Measurements from ENCODE around the gene HS1BP3.

The HS1BP3 gene

GRCh38 chr2:20629181-20629580, 21.7 kb downstream of the HS1BP3 start:
- no peak overlapping the region for H3K27ac ChIP-seq
- no peak for TF ChIP-seq CTCF (conservative IDR thresholded peaks at IDR 0.05; ENCODE audit: low read depth, low read length)
- H4K20me1 ChIP-seq (ENCODE audit: insufficient read depth): no peaks in the 10 kb centered on the region
- H3K9ac ChIP-seq: no peak overlapping the region
- H2AFZ ChIP-seq (ENCODE audit: low read depth): no peak overlapping the region
- H3K4me3 ChIP-seq (IDR thresholded peaks at IDR 0.05; ENCODE audit: insufficient read depth, low read depth, low read length): no peak overlapping the region
- no peaks in the 10 kb centered on the region for H3K36me3 ChIP-seq (ENCODE audit: insufficient read depth)
- H3K4me1 ChIP-seq (ENCODE audit: low read depth, poor library complexity, severe bottlenecking): no peaks in the 10 kb centered on the region
- no peaks in the 10 kb centered on the region for H3K79me2 ChIP-seq (ENCODE audit: insufficient read depth, low read depth)
- H3K4me2 ChIP-seq: no peak overlapping the region
- no peaks in the 10 kb centered on the region for H3K27me3 ChIP-seq (ENCODE audit: insufficient read depth, low read depth)

GRCh38 chr2:20627712-20628380, 23.1 kb downstream of the HS1BP3 start:
- Histone ChIP-seq H2AFZ (ENCODE audit: low read depth) (no peak overlapping the region), H3K36me3 (ENCODE audit: insufficient read depth) (no peaks in the 10 kb centered on the region), H3K27ac (no peak overlapping the region), H3K27me3 (ENCODE audit: insufficient read depth, low read depth) (no peaks in the 10 kb centered on the region), H3K4me3 (IDR thresholded peaks at IDR 0.05; ENCODE audit: insufficient read depth, low read depth, low read length) (no peak overlapping the region), H3K9ac (no peak overlapping the region), H3K79me2 (ENCODE audit: insufficient read depth, low read depth) (no peaks in the 10 kb centered on the region), H3K4me2 (no peak overlapping the region), H4K20me1 (ENCODE audit: insufficient read depth) (no peaks in the 10 kb centered on the region), H3K4me1 (ENCODE audit: low read depth, poor library complexity, severe bottlenecking) (no peaks in the 10 kb centered on the region)
- TF ChIP-seq CTCF (conservative IDR thresholded peaks at IDR 0.05; ENCODE audit: low read depth, low read length): no peak

GRCh38 chr2:20626698-20627513, 24.0 kb downstream of the HS1BP3 start:
- Histone ChIP-seq H2AFZ (ENCODE audit: low read depth) (no peak overlapping the region), H3K4me1 (ENCODE audit: low read depth, poor library complexity, severe bottlenecking) (no peaks in the 10 kb centered on the region), H3K4me2 (no peak overlapping the region), H3K4me3 (IDR thresholded peaks at IDR 0.05; ENCODE audit: insufficient read depth, low read depth, low read length) (no peak overlapping the region), H3K27me3 (ENCODE audit: insufficient read depth, low read depth) (no peaks in the 10 kb centered on the region), H4K20me1 (ENCODE audit: insufficient read depth) (no peaks in the 10 kb centered on the region), H3K79me2 (ENCODE audit: insufficient read depth, low read depth) (no peaks in the 10 kb centered on the region), H3K27ac (no peak overlapping the region), H3K36me3 (ENCODE audit: insufficient read depth) (no peaks in the 10 kb centered on the region), H3K9ac (no peak overlapping the region)
- no peak for TF ChIP-seq CTCF (conservative IDR thresholded peaks at IDR 0.05; ENCODE audit: low read depth, low read length)

GRCh38 chr2:20626392-20626697, 24.6 kb downstream of the HS1BP3 start:
- TF ChIP-seq CTCF (conservative IDR thresholded peaks at IDR 0.05; ENCODE audit: low read depth, low read length): no peak
- Histone ChIP-seq H3K27ac (no peak overlapping the region), H3K36me3 (ENCODE audit: insufficient read depth) (no peaks in the 10 kb centered on the region), H3K9ac (no peak overlapping the region), H4K20me1 (ENCODE audit: insufficient read depth) (no peaks in the 10 kb centered on the region), H2AFZ (ENCODE audit: low read depth) (no peak overlapping the region), H3K27me3 (ENCODE audit: insufficient read depth, low read depth) (no peaks in the 10 kb centered on the region), H3K79me2 (ENCODE audit: insufficient read depth, low read depth) (no peaks in the 10 kb centered on the region), H3K4me2 (no peak overlapping the region), H3K4me3 (IDR thresholded peaks at IDR 0.05; ENCODE audit: insufficient read depth, low read depth, low read length) (no peak overlapping the region), H3K4me1 (ENCODE audit: low read depth, poor library complexity, severe bottlenecking) (no peaks in the 10 kb centered on the region)

All from KMS-11 (cell line).